GM12874 (cell line): ENCODE results near the gene DNAAF1.

Source experiments
- TF ChIP-seq, protein P1 (sequence below): IDR thresholded peaks from 2 replicates; pipeline ENCODE4 v1.5.1; 2011; ENCODE audit warnings: low read depth, mild to moderate bottlenecking, control low read depth, low read length, moderate library complexity; ENCODE audit not compliant: insufficient read depth

DNAAF1 gene

DNA sequence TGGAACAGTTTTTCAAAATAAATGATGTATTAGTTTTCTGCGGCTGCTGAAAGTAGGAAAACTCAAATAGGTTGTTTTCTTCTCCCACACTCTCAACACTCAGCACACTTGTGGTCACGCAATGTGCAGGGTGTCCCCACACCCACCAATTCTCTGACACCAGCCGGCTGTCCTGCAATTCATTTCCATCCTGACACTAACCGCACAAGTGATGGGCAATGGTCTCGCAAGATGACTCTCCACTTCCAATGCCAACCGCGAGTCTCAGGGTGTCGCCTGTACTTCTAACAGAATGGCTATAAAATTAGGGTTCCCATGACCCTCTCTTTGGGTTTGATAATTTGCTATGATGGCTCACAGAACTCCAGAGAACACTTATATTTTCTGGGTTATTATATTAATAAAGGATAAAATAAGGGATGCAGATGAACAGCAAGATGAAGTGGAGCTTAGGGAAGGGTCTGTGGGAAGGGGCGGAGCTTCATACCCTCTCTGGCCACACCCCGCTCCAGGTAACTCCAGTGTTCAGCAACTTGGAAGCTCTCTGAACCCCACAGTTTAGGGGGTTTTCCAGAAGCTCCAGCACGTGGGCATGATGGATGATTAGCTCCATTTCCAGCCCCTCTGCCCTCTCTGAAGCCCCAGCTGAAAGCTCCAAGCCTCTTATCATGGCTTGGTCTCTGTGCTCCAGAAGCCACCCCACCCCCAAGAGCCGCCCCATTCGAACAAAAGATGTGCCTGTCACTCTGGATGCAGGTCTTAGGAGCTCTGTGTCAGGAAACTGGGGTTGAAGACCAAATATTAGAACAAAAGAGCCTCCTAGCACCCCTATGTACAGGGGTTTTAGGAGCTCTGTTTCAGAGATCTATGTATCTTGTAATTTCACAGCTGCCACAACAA, 21.9 kb downstream of the DNAAF1 start:
- TF ChIP-seq, protein P1, sequence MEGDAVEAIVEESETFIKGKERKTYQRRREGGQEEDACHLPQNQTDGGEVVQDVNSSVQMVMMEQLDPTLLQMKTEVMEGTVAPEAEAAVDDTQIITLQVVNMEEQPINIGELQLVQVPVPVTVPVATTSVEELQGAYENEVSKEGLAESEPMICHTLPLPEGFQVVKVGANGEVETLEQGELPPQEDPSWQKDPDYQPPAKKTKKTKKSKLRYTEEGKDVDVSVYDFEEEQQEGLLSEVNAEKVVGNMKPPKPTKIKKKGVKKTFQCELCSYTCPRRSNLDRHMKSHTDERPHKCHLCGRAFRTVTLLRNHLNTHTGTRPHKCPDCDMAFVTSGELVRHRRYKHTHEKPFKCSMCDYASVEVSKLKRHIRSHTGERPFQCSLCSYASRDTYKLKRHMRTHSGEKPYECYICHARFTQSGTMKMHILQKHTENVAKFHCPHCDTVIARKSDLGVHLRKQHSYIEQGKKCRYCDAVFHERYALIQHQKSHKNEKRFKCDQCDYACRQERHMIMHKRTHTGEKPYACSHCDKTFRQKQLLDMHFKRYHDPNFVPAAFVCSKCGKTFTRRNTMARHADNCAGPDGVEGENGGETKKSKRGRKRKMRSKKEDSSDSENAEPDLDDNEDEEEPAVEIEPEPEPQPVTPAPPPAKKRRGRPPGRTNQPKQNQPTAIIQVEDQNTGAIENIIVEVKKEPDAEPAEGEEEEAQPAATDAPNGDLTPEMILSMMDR, result no peak

DNA sequence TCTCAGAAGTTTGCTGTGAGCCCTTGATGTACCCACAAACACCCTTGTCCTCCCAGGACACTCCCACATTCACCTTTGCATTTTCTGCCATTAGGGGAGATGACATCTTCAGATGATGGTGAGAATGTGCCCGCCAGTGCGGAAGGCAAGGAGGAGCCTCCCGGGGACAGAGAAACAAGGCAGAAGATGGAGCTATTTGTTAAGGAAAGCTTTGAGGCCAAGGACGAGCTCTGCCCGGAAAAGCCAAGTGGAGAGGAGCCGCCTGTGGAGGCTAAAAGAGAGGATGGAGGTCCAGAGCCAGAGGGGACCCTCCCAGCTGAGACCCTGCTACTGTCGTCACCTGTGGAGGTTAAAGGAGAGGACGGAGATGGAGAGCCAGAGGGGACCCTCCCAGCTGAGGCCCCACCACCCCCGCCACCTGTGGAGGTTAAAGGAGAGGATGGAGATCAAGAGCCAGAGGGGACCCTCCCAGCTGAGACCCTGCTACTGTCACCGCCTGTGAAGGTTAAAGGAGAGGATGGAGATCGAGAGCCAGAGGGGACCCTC, 24.7 kb downstream of the DNAAF1 start:
- TF ChIP-seq, protein P1, result no peak

DNA sequence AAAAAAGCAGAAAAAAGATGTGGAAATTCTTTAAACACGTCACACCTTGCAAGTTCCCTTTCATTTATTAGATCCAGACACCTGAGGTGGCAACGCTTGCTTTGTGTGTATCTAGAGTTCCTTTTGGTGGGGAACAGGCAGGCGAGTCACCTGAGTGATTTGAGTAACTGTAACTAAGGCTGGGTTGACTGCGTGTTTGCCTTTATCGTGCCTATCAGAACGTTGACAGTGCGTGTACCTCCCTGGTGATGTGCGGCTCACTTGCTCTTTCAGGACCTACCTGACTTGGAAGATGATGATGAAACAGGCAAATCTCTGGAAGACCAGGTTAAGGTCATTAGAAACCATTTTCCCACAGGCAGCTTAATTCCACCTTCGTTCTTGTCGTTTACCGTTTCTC, 29.3 kb downstream of the DNAAF1 start:
- TF ChIP-seq, protein P1, result no peak

DNA sequence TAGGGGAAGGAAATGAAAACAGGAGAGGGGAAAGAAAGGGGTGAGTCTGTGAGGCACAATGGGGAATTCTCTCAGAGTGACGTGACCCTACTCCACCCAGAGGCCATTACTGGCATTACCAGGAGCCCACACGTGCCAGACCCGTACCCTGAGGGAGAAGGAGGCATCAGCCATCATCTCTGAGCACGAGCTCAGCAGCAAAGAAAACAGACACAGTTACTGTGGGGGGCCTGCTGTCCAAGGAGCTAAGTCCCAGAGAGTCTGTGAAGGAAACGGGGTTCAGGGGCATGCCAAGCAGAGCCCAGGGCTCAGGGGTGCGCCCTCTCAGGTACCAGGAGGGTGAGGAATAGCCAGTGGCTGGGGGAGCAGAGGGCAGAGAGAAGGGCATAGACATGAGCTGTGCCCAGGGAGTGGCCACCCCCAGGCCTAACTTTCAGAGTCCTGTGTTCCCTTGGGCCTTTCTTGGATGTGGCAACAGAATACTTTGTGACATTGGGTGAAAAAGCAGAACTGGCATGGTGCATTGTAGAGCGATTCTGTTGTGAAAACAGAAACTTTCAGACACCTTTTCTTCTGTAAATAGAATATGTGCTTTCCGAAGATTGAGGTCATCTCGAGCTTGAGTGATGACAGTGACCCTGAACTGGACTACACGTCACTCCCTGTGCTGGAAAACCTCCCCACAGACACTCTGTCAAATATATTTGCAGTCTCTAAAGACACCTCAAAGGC, 30.4 kb downstream of the DNAAF1 start:
- TF ChIP-seq, protein P1, result peak; percentile 87

DNA sequence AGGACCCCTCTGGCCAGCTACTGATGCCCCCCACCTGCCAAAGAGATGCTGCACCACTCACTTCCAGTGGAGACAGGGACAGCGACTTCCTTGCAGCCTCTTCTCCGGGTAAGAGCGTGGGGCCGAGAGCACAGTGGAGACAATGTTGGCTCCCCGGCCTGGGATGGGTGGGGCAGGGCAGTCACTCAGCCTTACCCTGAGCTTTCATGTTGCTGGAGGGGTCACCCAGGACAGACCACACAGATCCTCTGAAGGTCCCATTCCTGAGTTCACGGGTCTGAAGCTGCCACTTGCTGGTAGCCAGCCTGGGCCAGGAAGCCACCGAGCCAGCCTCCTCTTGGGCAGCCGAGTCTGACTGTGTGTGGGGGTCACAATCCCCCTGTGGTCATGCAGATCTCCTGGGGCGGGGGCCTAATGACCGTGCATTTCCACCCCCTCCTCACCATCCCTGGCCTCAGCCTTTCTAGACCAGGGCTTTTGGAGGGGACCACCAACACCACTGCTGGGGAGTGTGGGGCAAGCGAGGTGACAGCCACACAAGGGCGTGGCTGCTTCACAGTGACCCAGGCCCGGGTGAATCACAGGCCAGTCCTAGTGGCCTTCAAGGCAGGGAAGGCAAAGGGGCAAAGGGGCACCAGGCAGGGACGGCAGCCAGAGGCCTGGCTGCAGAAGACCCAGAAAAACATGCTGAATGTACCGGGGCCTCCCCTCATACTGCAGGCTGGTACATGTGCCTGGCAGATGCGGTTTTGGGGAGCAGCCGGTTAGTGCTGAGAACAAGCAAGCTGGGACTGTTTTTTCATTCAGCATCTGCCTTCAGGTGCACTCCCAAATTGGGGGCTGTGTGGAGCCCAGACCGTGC, 31.3 kb downstream of the DNAAF1 start:
- TF ChIP-seq, protein P1, result no peak

DNA sequence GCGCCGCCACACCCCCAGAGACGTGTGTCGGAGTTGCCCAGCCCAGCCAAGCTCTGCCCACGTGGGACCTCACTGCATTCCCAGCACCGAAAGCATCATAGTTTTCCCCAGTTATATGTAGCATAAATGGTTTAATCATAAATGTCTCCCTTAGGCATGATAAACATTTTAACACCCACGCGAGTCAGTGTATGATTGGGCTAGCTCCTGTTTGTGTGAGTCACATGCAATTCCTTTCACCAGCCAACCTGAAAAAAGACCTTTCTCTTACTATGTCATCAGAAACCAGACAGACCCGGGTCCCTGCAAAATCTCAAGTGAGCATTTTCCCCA, 32.6 kb downstream of the DNAAF1 start:
- TF ChIP-seq, protein P1, result no peak
